Ammon's horn (tissue), 1 donor: Measurements from ENCODE around the gene ZNF556.

ENCODE experiments used
- DNase-seq: peaks from one replicate; pipeline ENCODE4 v3.0.0-alpha.2; 2016; ENCODE audit warnings: low spot score

Gene ZNF556

GRCh38 chr19:2867025-2867991 lies at the start of gene ZNF556:
Gene ZNF556, plus strand, starts transcription at chr19:2867335. Its CDS starts 87 bp downstream, at chr19:2867422.
- DNase-seq, result peak; percentile 53

- peak; percentile 93 for DNase-seq
These were observed 47.5 kb upstream of the ZNF556 start, which contains the start of gene ZNF554 for GRCh38 chr19:2819540-2820111. Gene ZNF554, plus strand, starts transcription at chr19:2819868. Its CDS starts 204 bp downstream, at chr19:2820072.

- DNase-seq, result no peak
These were observed 46.9 kb upstream of the ZNF556 start for GRCh38 chr19:2820112-2820702.

GRCh38 chr19:2822846-2823245 lies 44.3 kb upstream of the ZNF556 start:
- no peak for DNase-seq

GRCh38 chr19:2823646-2824045 lies 43.5 kb upstream of the ZNF556 start:
- DNase-seq, result no peak

GRCh38 chr19:2824129-2824528 lies 43.0 kb upstream of the ZNF556 start:
- no peak for DNase-seq

- no peak for DNase-seq
These were observed 40.1 kb upstream of the ZNF556 start for GRCh38 chr19:2827022-2827421.

GRCh38 chr19:2827840-2828489 lies 39.2 kb upstream of the ZNF556 start:
- DNase-seq, result no peak

GRCh38 chr19:2834294-2834871 lies 32.8 kb upstream of the ZNF556 start:
- no peak for DNase-seq

- DNase-seq, result no peak
These were observed 29.7 kb upstream of the ZNF556 start for GRCh38 chr19:2837430-2837829.

- DNase-seq, result peak; percentile 99
These were observed 26.0 kb upstream of the ZNF556 start, which contains the start of gene ZNF555 for GRCh38 chr19:2840794-2841791. Gene ZNF555, plus strand, starts transcription at chr19:2841475. Its CDS starts 98 bp downstream, at chr19:2841573.

GRCh38 chr19:2841855-2842574 lies 25.1 kb upstream of the ZNF556 start:
- DNase-seq, result no peak

GRCh38 chr19:2845107-2845506 lies 22.0 kb upstream of the ZNF556 start:
- no peak for DNase-seq

GRCh38 chr19:2846180-2846894 lies 20.8 kb upstream of the ZNF556 start:
- no peak for DNase-seq

GRCh38 chr19:2847507-2847906 lies 19.6 kb upstream of the ZNF556 start:
- DNase-seq, result no peak

- no peak for DNase-seq
These were observed 18.5 kb upstream of the ZNF556 start for GRCh38 chr19:2848616-2849015.

- no peak for DNase-seq
These were observed 16.7 kb upstream of the ZNF556 start for GRCh38 chr19:2850256-2850925.

- DNase-seq, result no peak
These were observed 14.5 kb upstream of the ZNF556 start for GRCh38 chr19:2852598-2852997.
